ENCODE results near the gene TMEM60.
A peak's percentile ranks its signal among the peaks of the same experiment; 100 is the strongest.
"Not testable (repeated sequence)": the region's sequence is repeated elsewhere in the genome, so short reads cannot be mapped to it uniquely, and the experiment has no call there.

TMEM60 gene

GRCh38 chr7:77798394-77799077, at the start of gene TMEM60, which contains the start of gene PHTF2:
Gene TMEM60, minus strand, starts transcription at chr7:77798434. Its CDS starts 4,061 bp downstream, at chr7:77794373.
Gene PHTF2, plus strand, starts transcription at chr7:77798773.
- peak; percentile 87 for DNase-seq

GRCh38 chr7:77846317-77847092, 48.3 kb upstream of the TMEM60 start:
- no peak for DNase-seq

GRCh38 chr7:77843194-77843593, 45.0 kb upstream of the TMEM60 start:
- DNase-seq: no peak

GRCh38 chr7:77839919-77840318, 41.7 kb upstream of the TMEM60 start:
- no peak for DNase-seq

GRCh38 chr7:77838929-77839491, 40.8 kb upstream of the TMEM60 start:
- no peak for DNase-seq

GRCh38 chr7:77837966-77838365, 39.7 kb upstream of the TMEM60 start:
- no peak for DNase-seq

- DNase-seq: no peak
These were observed 39.0 kb upstream of the TMEM60 start for GRCh38 chr7:77837275-77837674.

- DNase-seq: not testable (repeated sequence)
These were observed 38.2 kb upstream of the TMEM60 start for GRCh38 chr7:77836425-77836824.

GRCh38 chr7:77833136-77833535, 34.9 kb upstream of the TMEM60 start:
- no peak for DNase-seq

GRCh38 chr7:77831953-77832352, 33.7 kb upstream of the TMEM60 start:
- no peak for DNase-seq

- no peak for DNase-seq
These were observed 33.2 kb upstream of the TMEM60 start for GRCh38 chr7:77831481-77831880.

GRCh38 chr7:77830649-77831355, 32.6 kb upstream of the TMEM60 start:
- no peak for DNase-seq

- DNase-seq: no peak
These were observed 29.8 kb upstream of the TMEM60 start for GRCh38 chr7:77827999-77828398.

- no peak for DNase-seq
These were observed 28.1 kb upstream of the TMEM60 start for GRCh38 chr7:77826300-77826699.

- DNase-seq: no peak
These were observed 26.9 kb upstream of the TMEM60 start for GRCh38 chr7:77825131-77825530.

GRCh38 chr7:77824636-77825035, 26.4 kb upstream of the TMEM60 start:
- no peak for DNase-seq

- no peak for DNase-seq
These were observed 25.6 kb upstream of the TMEM60 start for GRCh38 chr7:77823787-77824186.

- DNase-seq: no peak
These were observed 24.0 kb upstream of the TMEM60 start for GRCh38 chr7:77822269-77822668.

- DNase-seq: no peak
These were observed 22.7 kb upstream of the TMEM60 start for GRCh38 chr7:77820967-77821366.

- no peak for DNase-seq
These were observed 20.8 kb upstream of the TMEM60 start for GRCh38 chr7:77819021-77819420.

- no peak for DNase-seq
These were observed 14.9 kb upstream of the TMEM60 start for GRCh38 chr7:77813180-77813579.

- no peak for DNase-seq
These were observed 14.1 kb upstream of the TMEM60 start for GRCh38 chr7:77812290-77812685.

- no peak for DNase-seq
These were observed 13.5 kb upstream of the TMEM60 start for GRCh38 chr7:77811516-77812289.

Measured in activated CD4-positive, alpha-beta T cell treated with anti-CD3 and anti-CD28 coated beads, Interleukin-2, amount 50 U/mL, for 1 hour (primary cell).